ENCODE results near the gene LORICRIN. TPM values are rescaled to one million over a fixed set of nuclear protein-coding genes. Genes with fewer than 3 reads are reported as not detected.
A peak's percentile ranks its signal among the peaks of the same experiment; 100 is the strongest.

The LORICRIN gene, protein sequence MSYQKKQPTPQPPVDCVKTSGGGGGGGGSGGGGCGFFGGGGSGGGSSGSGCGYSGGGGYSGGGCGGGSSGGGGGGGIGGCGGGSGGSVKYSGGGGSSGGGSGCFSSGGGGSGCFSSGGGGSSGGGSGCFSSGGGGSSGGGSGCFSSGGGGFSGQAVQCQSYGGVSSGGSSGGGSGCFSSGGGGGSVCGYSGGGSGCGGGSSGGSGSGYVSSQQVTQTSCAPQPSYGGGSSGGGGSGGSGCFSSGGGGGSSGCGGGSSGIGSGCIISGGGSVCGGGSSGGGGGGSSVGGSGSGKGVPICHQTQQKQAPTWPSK
- total RNA-seq = not detected

DNA sequence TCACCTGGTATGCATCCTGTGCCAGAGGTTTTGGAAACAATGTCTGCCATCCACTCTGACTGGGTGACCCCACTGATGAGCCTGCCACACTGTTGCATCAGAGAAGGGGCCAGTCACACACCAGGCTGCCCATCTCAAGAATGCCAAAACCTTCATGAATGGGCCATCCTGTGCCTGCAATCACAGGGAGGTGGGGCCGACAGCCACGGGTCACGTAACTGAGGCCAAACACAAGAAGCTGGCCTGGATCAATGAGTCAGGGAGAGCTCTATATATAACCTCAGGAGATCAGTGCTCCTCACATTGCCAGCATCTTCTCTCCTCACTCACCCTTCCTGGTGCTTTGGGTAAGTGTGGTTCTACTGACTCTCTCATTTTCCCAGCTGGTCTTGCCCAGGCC is at the start of gene LORICRIN:
LORICRIN (plus strand) TSS at position 301 of the 400 bp plus-strand sequence. CDS start 1,263 bp downstream, outside the sequence.
- DNase-seq (ENCODE audit: low read depth in 2 of 3, low spot score in 2 of 3) = no peak

DNA sequence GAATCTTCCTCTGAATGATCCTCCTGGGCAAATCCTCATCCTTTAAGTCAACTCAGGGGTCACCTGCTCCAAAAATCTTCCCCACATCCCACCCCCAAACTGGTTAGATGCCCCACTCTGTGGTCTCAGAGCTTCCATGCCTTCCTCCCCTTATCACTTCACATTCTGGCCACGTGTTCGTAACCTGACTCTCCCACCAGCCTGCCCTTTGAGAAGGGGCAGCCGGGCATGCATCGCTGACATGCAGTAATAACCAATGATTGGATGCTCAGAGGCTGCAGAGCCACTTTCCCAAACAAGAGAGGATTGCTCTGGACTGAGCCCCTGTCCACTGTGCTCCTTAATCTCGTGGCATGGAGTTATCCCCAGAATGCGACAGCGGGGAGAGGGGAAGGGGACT is 49.3 kb upstream of the LORICRIN start:
- no peak for DNase-seq (ENCODE audit: low read depth in 2 of 3, low spot score in 2 of 3)

DNA sequence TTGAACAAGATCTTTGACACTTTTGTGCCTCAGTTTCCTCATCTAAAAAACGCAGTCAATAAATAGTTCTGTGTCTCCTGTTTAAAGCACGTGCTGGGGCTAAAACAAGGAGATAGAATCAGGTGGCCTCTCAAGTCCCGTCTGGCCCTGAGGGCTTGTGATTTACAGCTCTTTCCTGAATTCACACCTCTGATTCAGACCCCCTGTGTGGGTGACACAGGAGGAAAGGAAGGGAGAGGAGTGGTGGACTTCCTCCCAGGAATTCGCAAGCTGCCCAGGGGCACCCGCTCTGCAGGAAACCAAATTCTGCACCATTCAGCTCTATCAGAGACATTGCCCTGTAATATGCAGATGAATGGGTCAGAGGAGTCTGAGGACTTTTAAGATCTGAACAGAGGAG is 47.3 kb upstream of the LORICRIN start:
- no peak for DNase-seq (ENCODE audit: low read depth in 2 of 3, low spot score in 2 of 3)

DNA sequence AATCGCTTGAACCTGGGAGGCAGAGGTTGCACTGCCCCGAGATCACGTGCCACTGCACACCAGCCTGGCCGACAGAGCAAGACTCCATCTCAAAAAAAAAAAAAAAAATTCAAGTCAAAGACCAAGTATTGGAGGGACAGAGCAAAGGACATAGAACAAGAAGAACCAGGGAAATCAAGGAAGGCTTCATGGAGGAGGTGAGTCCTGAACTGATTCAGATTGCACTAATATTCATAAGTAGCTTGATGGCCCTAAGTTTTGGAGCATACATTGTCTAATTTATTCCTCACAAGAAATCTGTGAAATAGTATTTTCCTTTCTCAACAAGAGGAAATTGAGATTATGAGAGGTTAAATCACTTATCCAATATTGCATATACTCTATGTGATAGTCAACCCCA is 46.0 kb upstream of the LORICRIN start:
- no peak for DNase-seq (ENCODE audit: low read depth in 2 of 3, low spot score in 2 of 3)

DNA sequence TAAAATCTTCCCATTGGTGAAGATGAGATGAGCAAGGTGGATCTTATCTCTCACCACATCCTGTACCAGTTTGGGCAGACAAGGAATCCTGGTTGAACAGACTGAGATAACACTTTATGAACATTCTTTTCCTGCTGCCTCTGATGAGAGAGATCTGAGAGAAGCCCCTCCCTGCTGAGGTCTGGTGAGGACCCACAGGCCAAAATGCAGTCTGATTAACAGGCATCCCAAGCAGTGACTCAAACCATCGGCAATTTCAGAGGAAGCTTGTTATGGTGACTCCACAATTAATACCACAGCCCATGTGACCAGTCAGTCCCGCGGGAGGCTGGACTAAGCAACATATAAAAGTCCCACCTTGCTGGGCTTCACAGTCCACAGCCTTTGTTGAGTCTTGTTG is 42.3 kb upstream of the LORICRIN start, which contains the start of gene PRR9:
PRR9 (plus strand) TSS at position 373 of the 400 bp plus-strand sequence. CDS start 561 bp downstream, outside the sequence.
- DNase-seq (ENCODE audit: low read depth in 2 of 3, low spot score in 2 of 3) = peak in 2 of 3 donors; percentile 18 to 35

DNA sequence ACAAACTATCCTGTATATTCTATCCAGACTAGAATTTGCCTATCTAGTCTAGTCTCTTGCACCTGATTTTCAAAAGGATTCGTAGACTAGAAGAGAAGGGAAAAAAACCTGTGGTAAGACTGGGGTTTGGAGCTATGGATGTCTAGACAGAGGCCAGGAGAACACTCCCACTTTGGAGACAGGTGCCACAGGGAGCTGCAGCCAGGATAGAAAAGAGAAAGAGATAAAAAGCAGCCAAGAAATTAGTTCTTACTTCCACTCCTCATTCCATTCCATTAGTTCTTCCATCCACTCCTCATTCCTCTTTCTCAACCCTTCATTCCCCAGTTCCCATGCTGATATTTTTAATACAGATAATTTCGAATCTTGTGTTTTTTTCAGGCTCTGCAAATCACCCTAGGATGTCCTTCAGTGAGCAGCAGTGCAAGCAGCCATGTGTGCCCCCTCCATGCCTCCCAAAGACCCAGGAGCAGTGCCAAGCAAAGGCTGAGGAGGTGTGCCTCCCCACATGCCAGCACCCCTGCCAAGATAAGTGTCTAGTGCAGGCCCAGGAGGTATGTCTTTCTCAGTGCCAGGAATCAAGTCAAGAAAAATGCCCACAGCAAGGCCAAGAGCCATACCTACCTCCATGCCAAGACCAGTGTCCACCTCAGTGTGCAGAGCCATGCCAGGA is 41.6 kb upstream of the LORICRIN start:
- DNase-seq (ENCODE audit: low read depth in 2 of 3, low spot score in 2 of 3) = no peak

DNA sequence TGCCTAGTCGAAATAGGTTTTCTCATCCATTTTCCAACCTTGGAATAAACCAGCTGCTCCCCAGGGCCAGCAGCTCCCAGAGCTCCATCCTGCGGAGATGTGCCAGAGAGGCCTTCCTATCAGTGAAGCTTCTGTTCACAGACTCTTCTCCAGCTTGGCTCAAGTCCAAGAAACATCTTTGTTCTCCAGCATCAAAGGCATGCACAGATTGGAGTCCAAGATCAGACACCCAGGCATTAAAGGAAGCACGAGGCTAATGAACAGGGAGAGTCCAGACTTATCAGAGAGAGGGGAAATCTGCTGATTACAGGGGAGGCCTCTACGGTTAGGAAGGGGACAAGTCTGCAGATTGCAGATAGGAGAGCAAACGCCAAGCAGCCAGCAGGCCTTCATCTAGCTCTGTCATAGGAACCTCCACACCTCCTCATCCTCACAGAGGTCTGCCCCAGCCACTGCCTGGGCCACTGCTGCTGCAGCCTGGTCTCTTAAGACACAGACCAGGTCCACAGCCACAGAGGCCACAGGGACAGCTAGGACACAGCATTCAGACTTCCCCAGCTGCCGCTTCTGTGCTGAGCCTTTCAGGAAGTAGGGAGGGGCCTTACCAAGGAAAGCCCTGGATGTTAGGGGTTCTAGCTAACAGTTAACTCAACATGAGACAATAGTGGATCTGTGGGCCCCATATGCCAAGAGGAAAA is 38.7 kb upstream of the LORICRIN start:
- peak in 2 of 3 donors; percentile 16 to 25 for DNase-seq (ENCODE audit: low read depth in 2 of 3, low spot score in 2 of 3)

DNA sequence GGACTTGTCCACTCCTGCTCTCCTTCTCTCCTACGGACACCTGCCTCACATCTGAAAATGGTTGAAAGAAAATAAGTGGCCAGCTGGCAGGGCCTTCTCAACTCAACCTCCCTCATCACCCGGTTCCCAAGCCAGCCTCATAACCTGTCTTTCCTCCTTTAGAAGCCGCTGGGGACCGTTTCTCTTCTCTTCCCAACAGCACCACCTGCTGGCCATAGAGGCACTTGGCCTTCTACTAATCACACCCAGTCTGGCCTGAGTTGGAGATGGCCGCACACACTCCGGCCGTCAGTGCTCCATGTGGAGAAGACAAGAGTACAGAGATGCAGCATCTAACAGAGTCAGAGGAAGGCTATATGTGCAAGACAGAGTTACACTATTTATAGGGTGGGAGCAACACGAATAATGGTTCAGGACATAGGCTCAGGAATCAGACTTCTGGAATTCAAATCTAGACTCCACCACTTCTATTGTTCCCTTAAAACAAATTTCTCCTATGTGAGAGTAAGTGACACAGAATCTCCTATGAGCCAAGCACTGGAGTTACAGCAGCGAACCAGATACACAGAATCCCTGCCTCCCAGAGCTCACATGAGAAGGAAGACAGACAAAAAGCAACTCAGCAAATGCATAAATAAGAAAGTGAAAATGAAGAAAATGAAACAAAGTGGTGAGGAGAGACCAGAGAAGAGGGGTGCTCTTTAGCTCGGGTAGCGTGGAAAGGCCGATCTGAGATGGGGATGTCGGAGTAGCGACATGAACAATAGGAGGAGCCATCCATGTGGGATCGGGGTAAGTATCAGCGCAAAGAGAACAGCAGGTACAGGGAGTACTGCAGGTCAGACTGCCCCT is 36.2 kb upstream of the LORICRIN start:
- DNase-seq (ENCODE audit: low read depth in 2 of 3, low spot score in 2 of 3) = peak in 2 of 3 donors; percentile 30 to 73

DNA sequence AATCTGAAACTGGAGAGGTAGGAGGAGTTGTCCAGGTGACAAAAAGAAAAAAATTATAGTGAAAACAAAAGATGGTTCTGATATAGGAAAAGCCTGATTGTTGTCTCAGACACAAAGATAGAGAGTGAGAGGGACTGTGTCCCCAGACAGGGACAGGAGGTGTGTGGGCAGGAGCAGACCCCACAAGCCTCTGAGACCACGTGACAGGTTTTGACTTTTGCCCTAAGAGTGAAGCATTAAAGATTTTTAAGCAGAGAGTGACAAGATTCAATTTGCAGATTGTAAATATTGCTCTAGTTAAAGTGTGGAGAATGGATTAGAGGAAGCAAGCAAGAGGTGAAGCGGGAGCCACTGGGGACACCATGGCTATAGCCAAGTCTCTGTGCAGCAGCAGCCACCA is 31.7 kb upstream of the LORICRIN start:
- no peak for DNase-seq (ENCODE audit: low read depth in 2 of 3, low spot score in 2 of 3)

DNA sequence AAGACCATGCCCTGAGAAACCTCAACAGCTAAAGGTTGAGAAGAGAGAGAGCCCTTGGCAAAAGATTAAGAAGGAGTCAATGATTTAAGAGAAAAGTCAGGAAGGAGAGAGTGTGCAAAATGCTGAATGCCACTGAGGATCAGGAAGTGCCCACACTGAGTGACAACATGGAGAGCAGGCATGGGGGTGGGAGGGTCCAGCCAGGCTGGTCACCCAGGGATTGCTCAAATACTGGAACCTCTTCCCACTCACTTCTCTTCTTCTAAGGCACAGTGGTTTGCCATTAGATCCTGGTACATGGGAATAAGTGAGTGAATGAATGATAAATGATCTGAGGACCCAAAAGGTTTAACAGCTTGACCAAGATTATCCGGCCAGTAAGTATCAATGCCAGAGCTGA is 31.0 kb upstream of the LORICRIN start:
- DNase-seq (ENCODE audit: low read depth in 2 of 3, low spot score in 2 of 3) = no peak

DNA sequence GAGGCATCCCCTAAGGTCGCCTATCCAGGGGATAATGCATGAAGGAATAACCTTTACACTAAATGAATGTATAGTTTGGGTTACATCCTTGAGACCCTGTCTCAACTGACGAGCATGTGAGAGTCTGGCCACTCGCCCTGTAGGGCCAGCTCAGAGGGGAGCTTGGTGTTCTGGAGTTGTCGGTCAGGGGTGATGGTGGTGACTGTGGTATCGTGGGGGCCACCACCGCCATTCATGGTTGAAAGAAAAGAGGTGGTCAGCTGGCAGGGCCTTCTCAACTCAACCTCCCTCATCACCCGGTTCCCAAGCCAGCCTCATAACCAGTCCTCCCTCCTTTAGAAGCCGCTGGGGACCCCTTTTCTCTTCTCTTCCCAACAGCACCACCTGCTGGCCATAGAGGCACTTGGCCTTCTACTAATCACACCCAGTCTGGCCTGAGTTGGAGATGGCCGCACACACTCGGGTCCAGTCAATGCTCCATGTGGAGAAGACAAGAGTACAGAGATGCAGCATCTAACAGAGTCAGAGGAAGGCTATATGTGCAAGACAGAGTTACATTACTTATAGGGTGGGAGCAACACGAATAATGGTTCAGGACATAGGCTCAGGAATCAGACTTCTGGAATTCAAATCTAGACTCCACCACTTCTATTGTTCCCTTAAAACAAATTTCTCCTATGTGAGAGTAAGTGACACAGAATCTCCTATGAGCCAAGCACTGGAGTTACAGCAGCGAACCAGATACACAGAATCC is 30.2 kb upstream of the LORICRIN start:
- DNase-seq (ENCODE audit: low read depth in 2 of 3, low spot score in 2 of 3) = peak in 1 of 3 donors; percentile 52

DNA sequence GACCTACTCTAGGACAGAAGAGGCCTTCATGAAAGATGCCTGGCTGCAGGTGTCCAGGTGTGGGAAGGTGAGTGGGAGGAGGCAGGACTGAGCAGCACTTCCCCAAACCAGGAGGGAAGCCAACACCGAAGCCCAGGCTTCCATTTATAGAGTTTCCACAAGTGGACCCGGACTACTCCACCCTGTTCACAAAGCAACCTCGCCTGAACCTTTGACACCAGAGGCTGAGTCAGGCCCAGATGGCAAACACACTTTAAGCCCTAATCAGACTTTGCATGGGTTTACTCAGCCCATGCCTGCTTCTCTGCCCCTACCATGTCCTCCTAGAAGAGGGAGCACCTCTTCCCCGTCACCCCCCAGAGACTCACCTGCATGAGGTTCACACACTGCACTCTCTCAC is 28.1 kb upstream of the LORICRIN start:
- no peak for DNase-seq (ENCODE audit: low read depth in 2 of 3, low spot score in 2 of 3)

DNA sequence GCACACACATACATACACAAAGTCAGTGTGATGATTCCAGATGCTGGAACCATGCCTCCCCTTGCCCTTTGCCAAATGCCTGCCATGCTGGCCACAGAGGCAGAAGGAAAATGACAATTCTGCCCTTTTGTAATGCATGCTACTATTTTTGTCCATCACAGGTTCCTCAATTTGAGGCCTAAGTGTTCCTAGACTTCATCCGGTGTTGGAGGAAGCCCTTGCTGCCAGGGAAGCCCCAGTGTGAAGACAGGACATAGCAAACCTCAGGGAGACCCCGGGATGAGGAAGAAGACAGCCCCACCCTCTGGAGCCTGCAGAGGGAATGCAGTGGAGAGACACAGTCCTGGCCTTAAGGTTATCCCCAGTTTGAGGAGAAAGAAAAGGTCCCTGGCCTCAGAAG is 27.7 kb upstream of the LORICRIN start:
- DNase-seq (ENCODE audit: low read depth in 2 of 3, low spot score in 2 of 3) = no peak

DNA sequence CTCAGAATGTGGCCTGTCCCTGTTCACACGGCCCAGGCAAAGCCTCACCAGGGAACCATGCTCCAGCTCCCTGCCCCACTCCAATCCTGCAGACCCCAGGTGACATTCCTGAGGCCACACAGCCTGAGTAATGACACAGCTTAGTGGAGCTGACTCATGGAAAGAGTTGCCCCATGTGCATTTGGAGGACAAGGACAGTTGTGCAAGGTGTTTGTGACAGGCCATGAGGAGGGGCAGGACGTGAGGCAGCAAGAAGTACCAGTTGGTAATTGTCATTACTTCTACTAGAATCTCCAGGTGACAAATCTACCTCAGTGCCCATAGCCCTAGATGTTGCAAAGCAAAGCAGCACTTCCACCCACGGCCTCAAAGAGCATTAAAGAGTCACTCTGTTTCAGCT is 26.9 kb upstream of the LORICRIN start:
- no peak for DNase-seq (ENCODE audit: low read depth in 2 of 3, low spot score in 2 of 3)

DNA sequence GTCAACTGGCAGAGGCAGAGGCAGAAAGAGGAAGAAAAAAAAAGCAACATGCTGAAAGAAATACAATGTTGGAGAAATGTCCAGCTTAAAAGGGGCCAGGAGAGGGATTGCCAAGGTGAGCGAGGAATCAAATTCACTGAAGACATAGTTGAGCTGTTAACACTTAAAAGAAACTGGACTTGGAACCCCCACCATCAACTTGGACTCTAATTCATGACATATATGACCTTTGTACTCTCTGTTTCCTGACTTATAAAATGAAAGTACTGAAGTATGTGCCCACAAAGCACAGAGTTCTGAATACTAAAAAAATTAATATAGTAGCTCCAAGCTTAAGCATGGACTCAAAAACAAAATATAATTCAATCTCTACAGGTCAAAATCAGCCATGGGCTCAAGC is 26.0 kb upstream of the LORICRIN start:
- DNase-seq (ENCODE audit: low read depth in 2 of 3, low spot score in 2 of 3) = peak in 1 of 3 donors; percentile 22

DNA sequence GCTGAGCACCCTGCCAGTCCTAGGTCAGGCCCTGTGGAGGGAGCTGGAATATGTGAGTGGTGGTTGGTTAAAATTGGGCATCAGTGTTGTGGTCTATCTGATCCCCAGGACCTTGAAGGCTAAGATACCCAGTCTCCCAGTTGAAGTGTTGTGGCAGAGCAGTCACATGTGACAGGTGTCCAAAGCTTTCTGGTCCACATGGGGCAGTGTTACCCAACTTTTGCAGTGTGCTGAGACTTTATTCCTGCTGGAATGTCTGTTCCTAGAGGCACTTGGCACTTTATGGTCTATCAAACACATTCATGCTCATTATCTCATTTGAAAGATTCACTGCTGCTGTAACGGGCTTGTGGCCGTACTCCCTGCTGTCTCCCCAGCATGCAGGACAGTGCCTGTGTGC is 21.0 kb upstream of the LORICRIN start:
- DNase-seq (ENCODE audit: low read depth in 2 of 3, low spot score in 2 of 3) = no peak

DNA sequence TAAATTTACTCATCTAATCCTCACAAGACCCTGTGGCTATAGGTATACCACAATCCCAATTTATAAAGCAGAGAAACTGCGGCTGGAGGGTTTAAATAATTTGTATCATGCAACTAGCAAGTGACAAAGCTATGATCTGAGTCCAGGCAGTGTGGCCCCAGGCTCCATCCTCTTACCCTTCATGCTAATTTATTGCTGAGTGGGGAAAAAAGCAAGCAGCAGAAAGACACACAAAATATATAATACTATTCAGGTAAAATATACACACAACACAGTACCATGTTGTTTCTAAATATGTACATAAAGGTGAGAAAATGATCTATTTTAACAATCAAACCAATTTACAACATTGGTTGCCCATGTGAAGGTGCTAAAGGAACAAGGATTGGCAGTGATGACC is 17.3 kb upstream of the LORICRIN start:
- DNase-seq (ENCODE audit: low read depth in 2 of 3, low spot score in 2 of 3) = no peak

DNA sequence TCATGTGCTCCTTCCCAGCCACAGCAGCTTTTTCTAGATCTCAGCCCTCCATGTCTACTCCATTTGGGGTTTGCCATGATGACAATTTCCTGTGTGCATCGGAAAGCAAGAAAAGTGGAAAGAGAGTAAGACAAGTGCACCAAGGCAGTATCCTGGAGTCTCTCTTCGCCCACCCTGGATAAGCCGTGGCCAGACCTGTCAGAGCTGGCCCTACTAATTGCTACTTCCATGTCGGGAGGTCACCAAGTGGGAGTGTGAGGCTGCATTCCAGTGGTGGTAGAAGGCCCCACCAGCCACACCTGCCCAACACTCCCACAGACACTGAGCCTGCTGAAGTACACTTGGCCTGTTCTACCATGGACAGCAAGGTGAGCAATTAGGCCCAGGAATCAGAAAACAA is 14.0 kb upstream of the LORICRIN start:
- no peak for DNase-seq (ENCODE audit: low read depth in 2 of 3, low spot score in 2 of 3)

DNA sequence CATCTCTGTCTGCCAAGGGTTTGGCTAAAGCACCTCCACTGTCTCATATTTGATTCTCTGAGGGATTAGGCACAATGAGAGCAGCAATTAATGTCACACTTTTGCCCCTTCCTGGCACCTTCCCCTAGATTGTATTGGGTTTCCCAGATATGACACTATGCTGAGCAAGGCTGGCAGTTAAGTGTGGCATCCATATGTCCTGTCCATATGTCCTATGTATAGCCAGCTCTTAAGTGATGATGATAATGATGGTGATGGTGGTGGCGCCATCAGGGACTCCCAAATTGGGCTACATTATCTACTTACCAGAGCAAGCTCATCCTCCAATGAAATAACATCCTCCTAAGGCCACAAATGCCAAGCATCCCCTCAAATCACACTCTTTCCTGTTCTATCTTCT is 13.5 kb upstream of the LORICRIN start:
- no peak for DNase-seq (ENCODE audit: low read depth in 2 of 3, low spot score in 2 of 3)

DNA sequence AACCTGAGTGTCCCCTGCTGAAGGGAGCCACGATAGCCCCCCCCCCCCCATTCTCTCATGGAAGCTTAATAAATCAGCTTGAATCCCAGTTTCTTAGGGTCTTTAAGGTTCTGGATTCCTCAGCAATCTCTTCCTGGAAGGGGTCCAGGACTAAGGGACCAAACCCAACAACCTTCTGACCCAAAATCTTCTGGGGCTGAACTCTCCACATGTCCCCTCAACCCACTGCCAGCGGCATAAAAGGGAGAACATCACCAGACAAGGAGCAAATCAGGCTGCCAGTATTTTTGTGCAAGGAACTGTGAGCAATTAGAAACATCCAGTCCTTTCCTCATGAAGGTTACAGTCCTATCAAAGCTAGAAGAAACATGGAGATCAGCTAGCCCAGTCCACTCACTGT is 12.7 kb upstream of the LORICRIN start:
- DNase-seq (ENCODE audit: low read depth in 2 of 3, low spot score in 2 of 3) = no peak
